Measurements from ENCODE around the gene METTL25.

DNA sequence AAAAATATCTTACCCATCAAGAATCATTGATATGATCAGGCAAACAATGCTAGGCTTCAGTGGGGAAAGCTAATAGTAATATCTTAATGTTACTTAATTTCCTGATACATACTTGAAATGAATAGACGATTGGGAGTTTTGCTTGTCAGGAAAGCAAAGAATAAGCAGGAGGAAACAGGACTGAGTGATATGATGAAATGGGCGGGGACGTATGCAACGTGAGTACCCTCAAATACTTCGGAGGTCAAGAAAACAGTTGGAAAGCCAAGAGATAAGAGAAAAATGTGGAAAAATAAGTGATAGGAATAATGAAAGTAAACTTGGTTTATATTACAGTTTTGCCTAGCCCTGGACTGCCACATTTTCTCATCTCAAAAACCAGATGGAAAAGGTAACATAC is 49.2 kb downstream of the METTL25 start:
- no peak for TF ChIP-seq POLR2A (IDR thresholded peaks at IDR 0.05; ENCODE audit: low read length)
- no peak for TF ChIP-seq GATA1 (IDR thresholded peaks at IDR 0.05; ENCODE audit: low read depth, low read length)
